Neuron (in vitro differentiated cells): ENCODE measurements around the gene DNAJC10.

ENCODE experiments used
- H2AFZ ChIP-seq: one replicate; pipeline ENCODE4 v1.6.1; 2013; ENCODE audit warnings: low read depth, mild to moderate bottlenecking, inconsistent platforms, low read length, moderate library complexity
- H3K27me3 ChIP-seq: one replicate; pipeline ENCODE4 v1.6.1; 2013; ENCODE audit warnings: low read length; ENCODE audit not compliant: insufficient read depth
- H3K36me3 ChIP-seq: one replicate; pipeline ENCODE4 v1.6.1; 2013; ENCODE audit warnings: low read length; ENCODE audit not compliant: insufficient read depth
- H3K4me1 ChIP-seq: one replicate; pipeline ENCODE4 v1.6.1; 2013; ENCODE audit warnings: low read length; ENCODE audit not compliant: insufficient read depth
- H3K4me3 ChIP-seq: 2 replicates; pipeline ENCODE4 v1.5.1; 2013; ENCODE audit warnings: mild to moderate bottlenecking, low read length, moderate library complexity
- H3K9me3 ChIP-seq: one replicate; pipeline ENCODE4 v1.6.1; 2013; ENCODE audit warnings: low read length

DNAJC10 gene

GRCh38 chr2:182834293-182834692 lies 118.2 kb downstream of the DNAJC10 start:
- H2AFZ ChIP-seq: no peak overlapping the region
- no peak overlapping the region for H3K4me3 ChIP-seq
- H3K36me3 ChIP-seq: no peaks in the 10 kb centered on the region
- no peaks in the 10 kb centered on the region for H3K9me3 ChIP-seq
- H3K27me3 ChIP-seq: no peaks in the 10 kb centered on the region
- H3K4me1 ChIP-seq: peaks cover 4% of the 10 kb centered on the region

GRCh38 chr2:182836451-182836850 lies 120.4 kb downstream of the DNAJC10 start:
- no peaks in the 10 kb centered on the region for H3K9me3 ChIP-seq
- H3K4me3 ChIP-seq: no peak overlapping the region
- H3K4me1 ChIP-seq: peaks cover 13% of the 10 kb centered on the region
- H2AFZ ChIP-seq: no peak overlapping the region
- H3K27me3 ChIP-seq: no peaks in the 10 kb centered on the region
- no peaks in the 10 kb centered on the region for H3K36me3 ChIP-seq
